Measurements from ENCODE around the gene EFNA5. TPM values are rescaled to one million over a fixed set of nuclear protein-coding genes. Genes with fewer than 3 reads are reported as not detected.

EFNA5 gene
- total RNA-seq, 2 donors from 2014 or later, result 9.7 to 11.1 TPM

- no peak for TF ChIP-seq CTCF (IDR thresholded peaks at IDR 0.05)
- Histone ChIP-seq H3K27ac (no peak overlapping the region), H3K36me3 (no peaks in the 10 kb centered on the region), H3K9me3 (no peaks in the 10 kb centered on the region), H3K27me3 (no peaks in the 10 kb centered on the region), H3K9ac (ENCODE audit: low read depth in 2 of 2, low read length in 2 of 2) (no peak overlapping the region), H3K4me1 (no peaks in the 10 kb centered on the region), H3K4me3 (no peak overlapping the region)
- no peak for DNase-seq
- intact Hi-C loops (cut with DNase I), result no loop called here
Measured at GRCh38 chr5:107661650-107662044, 9.1 kb downstream of the EFNA5 start.

- no peak for TF ChIP-seq CTCF (IDR thresholded peaks at IDR 0.05)
- Histone ChIP-seq H3K9me3 (no peaks in the 10 kb centered on the region), H3K4me3 (no peak overlapping the region), H3K27me3 (no peaks in the 10 kb centered on the region), H3K27ac (no peak overlapping the region), H3K4me1 (no peaks in the 10 kb centered on the region), H3K36me3 (no peaks in the 10 kb centered on the region), H3K9ac (ENCODE audit: low read depth in 2 of 2, low read length in 2 of 2) (no peak overlapping the region)
- no peak for DNase-seq
- intact Hi-C loops (cut with DNase I), result no loop called here
Measured at GRCh38 chr5:107661038-107661649, 9.6 kb downstream of the EFNA5 start.

GRCh38 chr5:107658528-107658927, 12.2 kb downstream of the EFNA5 start:
- DNase-seq, result no peak
- intact Hi-C loops (cut with DNase I), result no loop called here
- Histone ChIP-seq H3K36me3 (no peaks in the 10 kb centered on the region), H3K4me1 (no peaks in the 10 kb centered on the region), H3K4me3 (no peak overlapping the region), H3K27ac (no peak overlapping the region), H3K9me3 (no peaks in the 10 kb centered on the region), H3K9ac (ENCODE audit: low read depth in 2 of 2, low read length in 2 of 2) (no peak overlapping the region), H3K27me3 (no peaks in the 10 kb centered on the region)
- TF ChIP-seq CTCF (IDR thresholded peaks at IDR 0.05), result no peak

GRCh38 chr5:107655831-107656230, 14.9 kb downstream of the EFNA5 start:
- TF ChIP-seq CTCF (IDR thresholded peaks at IDR 0.05), result no peak
- H3K9me3 ChIP-seq, result no peaks in the 10 kb centered on the region
- H3K36me3 ChIP-seq, result no peaks in the 10 kb centered on the region
- H3K4me1 ChIP-seq, result no peaks in the 10 kb centered on the region
- H3K9ac ChIP-seq (ENCODE audit: low read depth in 2 of 2, low read length in 2 of 2), result no peak overlapping the region
- H3K27ac ChIP-seq, result no peak overlapping the region
- DNase-seq, result no peak
- intact Hi-C loops (cut with DNase I), result no loop called here
- H3K27me3 ChIP-seq, result no peaks in the 10 kb centered on the region
- H3K4me3 ChIP-seq, result no peak overlapping the region

GRCh38 chr5:107654827-107655226, 15.9 kb downstream of the EFNA5 start:
- DNase-seq, result no peak
- no peaks in the 10 kb centered on the region for H3K27me3 ChIP-seq
- H3K9me3 ChIP-seq, result no peaks in the 10 kb centered on the region
- no peaks in the 10 kb centered on the region for H3K36me3 ChIP-seq
- H3K4me3 ChIP-seq, result no peak overlapping the region
- no peak for TF ChIP-seq CTCF (IDR thresholded peaks at IDR 0.05)
- no peaks in the 10 kb centered on the region for H3K4me1 ChIP-seq
- intact Hi-C loops (cut with DNase I), result no loop called here
- no peak overlapping the region for H3K27ac ChIP-seq
- no peak overlapping the region for H3K9ac ChIP-seq (ENCODE audit: low read depth in 2 of 2, low read length in 2 of 2)

Data from colonic mucosa (tissue), 4 donors.